H1 (cell line): ENCODE results near the gene MAP4K1. TPM values are rescaled to one million over a fixed set of nuclear protein-coding genes. Genes with fewer than 3 reads are reported as not detected.

Source experiments
- CTCF ChIA-PET: fragments of 300-600 bp; sonication (Branson Sonifier 250); formaldehyde crosslinking; loops from one replicate; lab custom pipeline; 2021; ENCODE audit not compliant: partially characterized antibody; lab: Charles Lee
- POLR2A ChIA-PET: fragments of 300-600 bp; sonication (Branson Sonifier 250); formaldehyde crosslinking; loops from one replicate; lab custom pipeline; 2021; ENCODE audit warnings: inconsistent platforms; ENCODE audit not compliant: partially characterized antibody; lab: Charles Lee
- DNase-seq, 2 experiments: peaks; one replicate each; pipeline versions ENCODE4 v3.0.0 to v3.0.0-alpha.2; 2010 to 2022; ENCODE audit warnings: low spot score in 2 of 2, low read depth in 1 of 2, mixed read lengths in 1 of 2
- FAIRE-seq: peaks from 2 replicates; lab custom pipeline; 2011; peaks lifted over from hg19 to GRCh38; lab: Jason Lieb, UNC
- H2AFZ ChIP-seq: 2 replicates; pipeline ENCODE4 v1.8.1; 2012; ENCODE audit warnings: low read length, inconsistent platforms
- H2AK5ac ChIP-seq: 2 replicates; pipeline ENCODE4 v1.6.1; 2013; ENCODE audit warnings: low read depth, low read length
- H2BK120ac ChIP-seq: replicated peaks from 2 replicates; pipeline ENCODE3; 2013; ENCODE audit warnings: low read depth, low read length, inconsistent platforms
- H2BK12ac ChIP-seq: 2 replicates; pipeline ENCODE4 v1.6.1; 2013; ENCODE audit warnings: low read depth, low read length
- H2BK15ac ChIP-seq: 2 replicates; pipeline ENCODE4 v1.6.1; 2013; ENCODE audit warnings: low read length
- H2BK20ac ChIP-seq: 2 replicates; pipeline ENCODE4 v1.6.1; 2013; ENCODE audit warnings: low read length
- H2BK5ac ChIP-seq: 2 replicates; pipeline ENCODE4 v1.6.1; 2013; ENCODE audit warnings: low read depth, low read length
- H3K14ac ChIP-seq: 2 replicates; pipeline ENCODE4 v1.6.1; 2013; ENCODE audit warnings: inconsistent platforms; ENCODE audit not compliant: insufficient read length
- H3K18ac ChIP-seq: 2 replicates; pipeline ENCODE4 v1.6.1; 2013; ENCODE audit warnings: low read length; ENCODE audit errors: extremely low read depth
- H3K23ac ChIP-seq: 2 replicates; pipeline ENCODE4 v1.6.1; 2013; ENCODE audit warnings: inconsistent platforms; ENCODE audit not compliant: insufficient read length
- H3K23me2 ChIP-seq: 2 replicates; pipeline ENCODE4 v1.6.1; 2013; ENCODE audit warnings: low read depth, low read length
- H3K27ac ChIP-seq: 2 replicates; pipeline ENCODE4 v1.6.1; 2011; ENCODE audit warnings: low read depth, low read length, inconsistent platforms
- H3K27me3 ChIP-seq, 4 experiments: replicated peaks in 1 of 4; 1 replicate in 1 of 4; 2 replicates in 3 of 4; pipeline versions ENCODE4 v1.6.1 to v1.8.1; 2011 to 2013; ENCODE audit warnings: low read length in 3 of 4, mild to moderate bottlenecking in 3 of 4, inconsistent platforms in 2 of 4, mixed read lengths in 2 of 4, moderate library complexity in 1 of 4; ENCODE audit not compliant: control insufficient read depth in 3 of 4, insufficient read depth in 3 of 4; ENCODE audit errors: extremely low read depth in 1 of 4
- H3K36me3 ChIP-seq, 4 experiments: 2 replicates each; pipeline versions ENCODE4 v1.6.1 to v1.8.1; 2011 to 2013; ENCODE audit warnings: mild to moderate bottlenecking in 4 of 4, low read length in 3 of 4, moderate library complexity in 2 of 4, control low read depth in 1 of 4, inconsistent platforms in 1 of 4; ENCODE audit not compliant: insufficient read depth in 4 of 4, control insufficient read depth in 2 of 4
- H3K4ac ChIP-seq: replicated peaks from 2 replicates; pipeline ENCODE3; 2013; ENCODE audit warnings: low read length, low read depth, mixed read lengths, inconsistent platforms; ENCODE audit not compliant: insufficient read length
- H3K4me1 ChIP-seq, 4 experiments: replicated peaks in 1 of 4; 1 replicate in 1 of 4; 2 replicates in 3 of 4; pipeline versions ENCODE4 v1.6.1 to v1.8.1; 2011 to 2013; ENCODE audit warnings: low read length in 3 of 4, inconsistent platforms in 2 of 4, mixed read lengths in 1 of 4; ENCODE audit not compliant: insufficient read depth in 4 of 4, control insufficient read depth in 3 of 4
- H3K4me2 ChIP-seq, 2 experiments: 2 replicates each; pipeline versions ENCODE4 v1.6.1 to v1.8.1; 2011 to 2013; ENCODE audit warnings: low read depth in 2 of 2, low read length in 2 of 2, control low read depth in 1 of 2, inconsistent platforms in 1 of 2, mild to moderate bottlenecking in 1 of 2; ENCODE audit not compliant: insufficient read depth in 1 of 2
- H3K4me3 ChIP-seq, 4 experiments: fragments of 200-600, 300-600 bp in 1 of 4; sonication (generic), shearing (Covaris generic), sonication (Bioruptor Twin) in 1 of 4; 2 replicates each; pipeline versions ENCODE4 v1.5.1 to v1.8.1; 2011 to 2016; ENCODE audit warnings: low read length in 4 of 4, low read depth in 3 of 4, control low read depth in 2 of 4, inconsistent platforms in 2 of 4, mild to moderate bottlenecking in 2 of 4, mixed read lengths in 1 of 4, moderate library complexity in 1 of 4; ENCODE audit not compliant: insufficient read depth in 2 of 4; ENCODE audit errors: extremely low read depth in 1 of 4
- H3K56ac ChIP-seq: replicated peaks from 2 replicates; pipeline ENCODE3; 2013; ENCODE audit warnings: low read depth, mild to moderate bottlenecking, mixed read lengths, low read length, inconsistent platforms; ENCODE audit not compliant: insufficient read length
- H3K79me1 ChIP-seq: 2 replicates; pipeline ENCODE4 v1.6.1; 2013; ENCODE audit warnings: low read depth, low read length, control low read depth
- H3K79me2 ChIP-seq, 2 experiments: 2 replicates each; pipeline versions ENCODE4 v1.6.1 to v1.8.1; 2012 to 2013; ENCODE audit warnings: low read length in 2 of 2, mild to moderate bottlenecking in 2 of 2, inconsistent platforms in 1 of 2; ENCODE audit not compliant: insufficient read depth in 2 of 2, control insufficient read depth in 1 of 2
- H3K9ac ChIP-seq, 4 experiments: replicated peaks in 1 of 4; 1 replicate in 1 of 4; 2 replicates in 3 of 4; pipeline versions ENCODE4 v1.6.1 to v1.8.1; 2011 to 2013; ENCODE audit warnings: low read depth in 3 of 4, low read length in 3 of 4, control low read depth in 2 of 4, mild to moderate bottlenecking in 2 of 4, moderate library complexity in 2 of 4, inconsistent platforms in 1 of 4; ENCODE audit errors: extremely low read depth in 1 of 4
- H3K9me3 ChIP-seq, 2 experiments: 2 replicates each; pipeline versions ENCODE4 v1.6.1 to v1.8.1; 2012 to 2013; ENCODE audit warnings: mild to moderate bottlenecking in 2 of 2, moderate library complexity in 2 of 2, control low read depth in 1 of 2, inconsistent platforms in 1 of 2, low read depth in 1 of 2, low read length in 1 of 2, mixed read lengths in 1 of 2; ENCODE audit not compliant: insufficient read depth in 2 of 2
- H4K20me1 ChIP-seq, 2 experiments: replicated peaks in 1 of 2; 2 replicates each; pipeline versions ENCODE3 to v1.8.1; 2011 to 2013; ENCODE audit warnings: inconsistent platforms in 2 of 2, low read length in 2 of 2, mild to moderate bottlenecking in 1 of 2; ENCODE audit not compliant: insufficient read depth in 2 of 2, control insufficient read depth in 1 of 2
- H4K5ac ChIP-seq: 2 replicates; pipeline ENCODE4 v1.6.1; 2013; ENCODE audit warnings: low read length, low read depth, mixed read lengths, inconsistent platforms; ENCODE audit not compliant: insufficient read length
- H4K8ac ChIP-seq: 2 replicates; pipeline ENCODE4 v1.8.0; 2013; ENCODE audit warnings: mild to moderate bottlenecking, moderate library complexity, low read length, inconsistent platforms; ENCODE audit not compliant: insufficient read depth; ENCODE audit errors: extremely low read depth
- H4K91ac ChIP-seq: replicated peaks from 2 replicates; pipeline ENCODE3; 2013; ENCODE audit warnings: low read length, mixed read lengths, inconsistent platforms; ENCODE audit not compliant: insufficient read length
- EP300 ChIP-seq, 2 experiments: IDR thresholded peaks; 1 replicate in 1 of 2; 2 replicates in 1 of 2; pipeline ENCODE4 v1.6.1; 2011 to 2012; ENCODE audit warnings: low read depth in 2 of 2, low read length in 2 of 2, mild to moderate bottlenecking in 2 of 2, borderline replicate concordance in 1 of 2, inconsistent platforms in 1 of 2, moderate library complexity in 1 of 2
- EZH2 ChIP-seq: fragments of 200-600 bp; sonication (generic); IDR thresholded peaks from 2 replicates; pipeline ENCODE4 v1.7.1; 2012; ENCODE audit warnings: low read depth, mild to moderate bottlenecking, moderate library complexity, low read length, inconsistent platforms; ENCODE audit not compliant: severe bottlenecking
- POLR2A ChIP-seq, 2 experiments: IDR thresholded peaks; 1 replicate in 1 of 2; 2 replicates in 1 of 2; pipeline ENCODE4 v1.6.1; 2011; ENCODE audit warnings: low read depth in 2 of 2, low read length in 2 of 2, mild to moderate bottlenecking in 2 of 2; ENCODE audit errors: control extremely low read depth in 1 of 2
- RAD21 ChIP-seq, 2 experiments: IDR thresholded peaks in 1 of 2; conservative IDR thresholded peaks in 1 of 2; 2 replicates each; pipeline ENCODE4 v1.6.1; 2011; ENCODE audit warnings: low read depth in 2 of 2, low read length in 2 of 2, improper control_type of control experiment in 1 of 2, inconsistent platforms in 1 of 2, mild to moderate bottlenecking in 1 of 2, moderate library complexity in 1 of 2
- TBP ChIP-seq: IDR thresholded peaks from 2 replicates; pipeline ENCODE4 v1.6.1; 2011; ENCODE audit warnings: low read depth, low read length, improper control_type of control experiment
- WGBS, 2 experiments: shearing (Covaris generic) in 1 of 2; methylation state at CpG; one replicate each; pipeline versions ENCODE4 v1.1.6 to v1.1.7; 2013 to 2015; ENCODE audit warnings: low lambda C conversion rate in 2 of 2, mixed read lengths in 2 of 2, inconsistent platforms in 1 of 2, low coverage in 1 of 2, missing lambda C conversion rate in 1 of 2; ENCODE audit not compliant: insufficient replicate concordance in 2 of 2, insufficient coverage in 1 of 2, insufficient read length in 1 of 2; ENCODE audit errors: extremely low coverage in 1 of 2, missing lambda C conversion rate in 1 of 2; 5-methylcytosine and 5-hydroxymethylcytosine counted together
- polyA plus RNA-seq, 7 experiments: library from polyadenylated mRNA; depleted of rRNA in 3 of 7; stranded (reverse) in 5 of 7; unstranded in 2 of 7; fragments of >200 nt in 5 of 7; fragments of 200-250 nt in 2 of 7; gene quantifications; 1 replicate in 5 of 7; 2 replicates in 1 of 7; 4 replicates in 1 of 7; pipeline versions ENCODE4 v1.2.1 to v1.2.3, GENCODE V29; 2011 to 2013; ENCODE audit warnings: missing spikeins in 2 of 7, mixed read lengths in 2 of 7
- total RNA-seq: library from RNA; stranded (reverse); fragmentation: NEBNext Ultra II Directional; extraction: Animal tissue kit (Norgen Biotek cat#: 25700); gene quantifications from 2 replicates; pipeline ENCODE4 v1.2.1, GENCODE V29; 2021
- TF ChIP-seq, protein P1 (sequence below), 3 experiments: IDR thresholded peaks; 1 replicate in 2 of 3; 2 replicates in 1 of 3; pipeline versions ENCODE4 v1.5.1 to v1.6.1; 2011; ENCODE audit warnings: low read length in 3 of 3, mild to moderate bottlenecking in 3 of 3, inconsistent platforms in 2 of 3, low read depth in 1 of 3, moderate library complexity in 1 of 3; ENCODE audit not compliant: insufficient read depth in 1 of 3; ENCODE audit errors: control extremely low read depth in 1 of 3

Gene MAP4K1
- total and polyA plus RNA-seq, 2 of the 8 experiments (the other 6 are each of a cell fraction or from before 2014, with no cell fraction given) = 9.0 to 10.4 TPM

GRCh38 chr19:38539751-38540150, 78.0 kb downstream of the MAP4K1 start:
- Histone ChIP-seq H3K4me3 (no peak overlapping the region), H3K9ac (no peak overlapping the region), H4K20me1 (peaks cover 0 to 2% of the 10 kb centered on the region in 2 experiments), H3K23ac (no peak overlapping the region), H3K36me3 (peaks cover under 1 to 11% (median 7%) of the 10 kb centered on the region in 4 experiments), H3K14ac (no peak overlapping the region), H3K9me3 (peaks cover 10 to 11% of the 10 kb centered on the region in 2 experiments), H2AFZ (no peak overlapping the region), H3K4ac (no peak overlapping the region), H3K79me2 (no peaks in the 10 kb centered on the region), H3K56ac (no peak overlapping the region), H2BK12ac (no peak overlapping the region), H3K27ac (no peak overlapping the region), H3K79me1 (no peaks in the 10 kb centered on the region), H2BK20ac (no peak overlapping the region), H3K23me2 (no peaks in the 10 kb centered on the region; the same call in 1 of the 2 replicates), H4K8ac (no peak overlapping the region), H2AK5ac (no peak overlapping the region), H3K4me2 (no peak overlapping the region), H3K4me1 (no peaks in the 10 kb centered on the region), H3K27me3 (no peaks in the 10 kb centered on the region), H4K91ac (no peak overlapping the region), H2BK15ac (no peak overlapping the region), H3K18ac (no peak overlapping the region), H4K5ac (no peak overlapping the region), H2BK120ac (no peak overlapping the region), H2BK5ac (no peak overlapping the region)
- 76% methylated on average over 1 of the region's 1 CpG; no CpG with 5 or more reads in 1 of the 2 experiments for WGBS, 2 experiments
- ChIA-PET POLR2A (no interaction called here), CTCF (interaction anchor here (2.6 kb wide), 1 partner anchor 24 kb away, joined by 7 read pairs; no protein-coding TSS in a partner anchor)
- no peak for FAIRE-seq
- DNase-seq = no peak
- TF ChIP-seq RAD21 (IDR thresholded peaks at IDR 0.05 in 1 of 2, conservative IDR thresholded peaks at IDR 0.05 in 1 of 2; ENCODE audit: low read depth in 2 of 2, low read length in 2 of 2) (no peak), POLR2A (IDR thresholded peaks at IDR 0.05; ENCODE audit: control extremely low read depth in 1 of 2, low read depth in 2 of 2, low read length in 2 of 2) (no peak), TBP (no peak), EZH2 (no peak), EP300 (IDR thresholded peaks at IDR 0.05; ENCODE audit: borderline replicate concordance in 1 of 2, low read depth in 2 of 2, low read length in 2 of 2) (no peak)
- TF ChIP-seq, protein P1, sequence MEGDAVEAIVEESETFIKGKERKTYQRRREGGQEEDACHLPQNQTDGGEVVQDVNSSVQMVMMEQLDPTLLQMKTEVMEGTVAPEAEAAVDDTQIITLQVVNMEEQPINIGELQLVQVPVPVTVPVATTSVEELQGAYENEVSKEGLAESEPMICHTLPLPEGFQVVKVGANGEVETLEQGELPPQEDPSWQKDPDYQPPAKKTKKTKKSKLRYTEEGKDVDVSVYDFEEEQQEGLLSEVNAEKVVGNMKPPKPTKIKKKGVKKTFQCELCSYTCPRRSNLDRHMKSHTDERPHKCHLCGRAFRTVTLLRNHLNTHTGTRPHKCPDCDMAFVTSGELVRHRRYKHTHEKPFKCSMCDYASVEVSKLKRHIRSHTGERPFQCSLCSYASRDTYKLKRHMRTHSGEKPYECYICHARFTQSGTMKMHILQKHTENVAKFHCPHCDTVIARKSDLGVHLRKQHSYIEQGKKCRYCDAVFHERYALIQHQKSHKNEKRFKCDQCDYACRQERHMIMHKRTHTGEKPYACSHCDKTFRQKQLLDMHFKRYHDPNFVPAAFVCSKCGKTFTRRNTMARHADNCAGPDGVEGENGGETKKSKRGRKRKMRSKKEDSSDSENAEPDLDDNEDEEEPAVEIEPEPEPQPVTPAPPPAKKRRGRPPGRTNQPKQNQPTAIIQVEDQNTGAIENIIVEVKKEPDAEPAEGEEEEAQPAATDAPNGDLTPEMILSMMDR (IDR thresholded peaks at IDR 0.05; ENCODE audit: control extremely low read depth in 1 of 3, insufficient read depth in 1 of 3, low read depth in 1 of 3, low read length in 3 of 3) = no peak
